ENCODE measurements around the gene LRTM2. TPM values are rescaled to one million over a fixed set of nuclear protein-coding genes. Genes with fewer than 3 reads are reported as not detected.

LRTM2 gene
- total RNA-seq, 1 experiment from 2014 or later, result not detected

DNA sequence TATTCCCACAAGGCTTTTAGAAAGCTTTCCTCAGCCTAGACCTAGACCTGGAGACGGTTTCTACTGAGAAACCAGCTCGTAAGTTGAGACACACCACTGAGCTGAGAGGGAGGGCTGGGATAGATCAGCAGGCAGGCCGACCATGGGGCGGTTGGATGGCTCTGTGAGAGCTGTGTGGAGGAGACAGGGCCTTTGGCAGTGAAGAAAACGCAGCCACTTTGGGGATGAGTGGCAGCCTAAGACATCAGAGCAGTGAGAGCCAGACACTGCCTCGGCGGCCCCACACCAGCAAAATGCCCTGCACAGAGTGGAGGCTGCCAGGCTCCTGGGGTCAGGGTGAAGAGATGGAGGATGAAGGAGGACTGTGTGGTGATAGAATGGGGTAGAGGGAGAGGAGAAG, 52.1 kb downstream of the LRTM2 start:
- H3K4me1 ChIP-seq (replicated peaks), result no peaks in the 10 kb centered on the region
- H3K27ac ChIP-seq, result no peak overlapping the region
- H3K9me3 ChIP-seq (replicated peaks), result peaks cover 5% of the 10 kb centered on the region; the same call in 1 of the 2 replicates
- H3K4me3 ChIP-seq, result no peak overlapping the region
- peaks cover 40% of the 10 kb centered on the region for H3K27me3 ChIP-seq (replicated peaks)
- no peaks in the 10 kb centered on the region for H3K36me3 ChIP-seq
- peak in 1 of 2 experiments; percentile 38 for DNase-seq (ENCODE audit: low read depth in 1 of 2, low spot score in 2 of 2)

GRCh38 chr12:1873531-1874510, 53.5 kb downstream of the LRTM2 start:
- H3K4me1 ChIP-seq (replicated peaks), result no peaks in the 10 kb centered on the region
- no peaks in the 10 kb centered on the region for H3K36me3 ChIP-seq
- no peak overlapping the region for H3K27ac ChIP-seq
- H3K4me3 ChIP-seq, result no peak overlapping the region
- peaks cover 32% of the 10 kb centered on the region for H3K27me3 ChIP-seq (replicated peaks)
- H3K9me3 ChIP-seq (replicated peaks), result no peaks in the 10 kb centered on the region
- no peak for DNase-seq (ENCODE audit: low read depth in 1 of 2, low spot score in 2 of 2)

- DNase-seq (ENCODE audit: low read depth in 1 of 2, low spot score in 2 of 2), result peak in 1 of 2 experiments; percentile 25
- H3K4me1 ChIP-seq (replicated peaks), result no peaks in the 10 kb centered on the region
- H3K27ac ChIP-seq, result no peak overlapping the region
- no peak overlapping the region for H3K4me3 ChIP-seq
- H3K9me3 ChIP-seq (replicated peaks), result no peaks in the 10 kb centered on the region
- peaks cover 37% of the 10 kb centered on the region for H3K27me3 ChIP-seq (replicated peaks)
- no peaks in the 10 kb centered on the region for H3K36me3 ChIP-seq
Observed at GRCh38 chr12:1875608-1876007, 55.2 kb downstream of the LRTM2 start.

GRCh38 chr12:1876086-1876485, 55.7 kb downstream of the LRTM2 start:
- no peak overlapping the region for H3K4me3 ChIP-seq
- H3K27ac ChIP-seq, result no peak overlapping the region
- H3K4me1 ChIP-seq (replicated peaks), result no peaks in the 10 kb centered on the region
- DNase-seq (ENCODE audit: low read depth in 1 of 2, low spot score in 2 of 2), result no peak
- no peaks in the 10 kb centered on the region for H3K36me3 ChIP-seq
- peaks cover 38% of the 10 kb centered on the region for H3K27me3 ChIP-seq (replicated peaks)
- H3K9me3 ChIP-seq (replicated peaks), result no peaks in the 10 kb centered on the region

GRCh38 chr12:1877169-1877878, 57.0 kb downstream of the LRTM2 start:
- Histone ChIP-seq H3K36me3 (no peaks in the 10 kb centered on the region), H3K27me3 (replicated peaks) (peaks cover 47% of the 10 kb centered on the region)

DNA sequence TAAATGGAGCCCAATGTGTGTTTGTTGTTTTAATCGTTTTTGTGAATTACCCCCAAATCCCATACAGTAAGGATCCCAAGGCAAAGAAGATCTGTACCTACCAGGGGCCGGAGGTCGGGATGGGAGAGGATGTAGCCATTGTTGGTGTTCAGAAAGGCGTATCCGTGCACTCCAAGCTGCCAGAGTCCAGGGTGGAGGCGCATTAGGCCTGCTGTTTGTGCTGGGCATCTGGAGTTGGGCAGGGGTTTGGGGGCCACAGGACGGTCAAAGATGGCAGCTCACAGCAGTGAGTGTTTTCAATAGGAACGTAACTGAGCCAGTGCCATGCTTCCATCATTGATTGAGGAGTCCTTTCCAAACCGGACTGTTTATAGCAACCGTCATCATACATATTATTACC, 57.8 kb downstream of the LRTM2 start:
- H3K36me3 ChIP-seq, result no peaks in the 10 kb centered on the region
- H3K4me1 ChIP-seq (replicated peaks), result no peaks in the 10 kb centered on the region
- H3K4me3 ChIP-seq, result no peak overlapping the region
- H3K9me3 ChIP-seq (replicated peaks), result no peaks in the 10 kb centered on the region
- no peak overlapping the region for H3K27ac ChIP-seq
- peaks cover 52% of the 10 kb centered on the region for H3K27me3 ChIP-seq (replicated peaks)
- no peak for DNase-seq (ENCODE audit: low read depth in 1 of 2, low spot score in 2 of 2)

More at GRCh38 chr12:1877169-1877878, 57.0 kb downstream of the LRTM2 start:
- no peaks in the 10 kb centered on the region for H3K9me3 ChIP-seq (replicated peaks)
- no peak overlapping the region for H3K27ac ChIP-seq
- no peak overlapping the region for H3K4me3 ChIP-seq
- DNase-seq (ENCODE audit: low read depth in 1 of 2, low spot score in 2 of 2), result no peak
- H3K4me1 ChIP-seq (replicated peaks), result no peaks in the 10 kb centered on the region

GRCh38 chr12:1878695-1879094, 58.3 kb downstream of the LRTM2 start:
- peaks cover 56% of the 10 kb centered on the region for H3K27me3 ChIP-seq (replicated peaks)
- DNase-seq (ENCODE audit: low read depth in 1 of 2, low spot score in 2 of 2), result peak in 1 of 2 experiments; percentile 36

DNA sequence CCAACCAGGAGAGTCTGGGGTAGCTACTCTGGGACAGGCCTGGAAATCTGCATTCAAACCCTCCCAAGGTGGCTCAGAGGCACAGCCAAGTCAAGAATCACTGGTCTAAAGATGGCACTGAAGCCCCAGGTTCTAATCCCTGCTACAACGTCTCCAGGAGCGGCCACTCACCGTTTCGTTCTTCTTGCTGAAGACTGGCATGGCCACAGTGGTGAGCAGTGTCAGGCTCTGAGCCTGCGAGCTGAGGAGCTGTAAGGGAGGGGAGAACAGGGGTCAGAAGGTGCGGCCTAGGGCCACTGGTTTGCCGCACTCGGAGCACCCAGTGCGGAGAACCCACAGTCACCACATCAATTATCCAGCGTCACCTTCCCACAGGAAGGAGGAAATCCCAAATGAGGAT, 59.3 kb downstream of the LRTM2 start:
- Histone ChIP-seq H3K36me3 (no peaks in the 10 kb centered on the region), H3K27ac (no peak overlapping the region), H3K4me1 (replicated peaks) (no peaks in the 10 kb centered on the region), H3K4me3 (no peak overlapping the region), H3K9me3 (replicated peaks) (no peaks in the 10 kb centered on the region), H3K27me3 (replicated peaks) (peaks cover 60% of the 10 kb centered on the region)
- DNase-seq (ENCODE audit: low read depth in 1 of 2, low spot score in 2 of 2), result peak in 1 of 2 experiments; percentile 34

More at GRCh38 chr12:1878695-1879094, 58.3 kb downstream of the LRTM2 start:
- no peak overlapping the region for H3K4me3 ChIP-seq
- no peaks in the 10 kb centered on the region for H3K4me1 ChIP-seq (replicated peaks)
- H3K9me3 ChIP-seq (replicated peaks), result no peaks in the 10 kb centered on the region
- H3K27ac ChIP-seq, result no peak overlapping the region
- H3K36me3 ChIP-seq, result no peaks in the 10 kb centered on the region

DNA sequence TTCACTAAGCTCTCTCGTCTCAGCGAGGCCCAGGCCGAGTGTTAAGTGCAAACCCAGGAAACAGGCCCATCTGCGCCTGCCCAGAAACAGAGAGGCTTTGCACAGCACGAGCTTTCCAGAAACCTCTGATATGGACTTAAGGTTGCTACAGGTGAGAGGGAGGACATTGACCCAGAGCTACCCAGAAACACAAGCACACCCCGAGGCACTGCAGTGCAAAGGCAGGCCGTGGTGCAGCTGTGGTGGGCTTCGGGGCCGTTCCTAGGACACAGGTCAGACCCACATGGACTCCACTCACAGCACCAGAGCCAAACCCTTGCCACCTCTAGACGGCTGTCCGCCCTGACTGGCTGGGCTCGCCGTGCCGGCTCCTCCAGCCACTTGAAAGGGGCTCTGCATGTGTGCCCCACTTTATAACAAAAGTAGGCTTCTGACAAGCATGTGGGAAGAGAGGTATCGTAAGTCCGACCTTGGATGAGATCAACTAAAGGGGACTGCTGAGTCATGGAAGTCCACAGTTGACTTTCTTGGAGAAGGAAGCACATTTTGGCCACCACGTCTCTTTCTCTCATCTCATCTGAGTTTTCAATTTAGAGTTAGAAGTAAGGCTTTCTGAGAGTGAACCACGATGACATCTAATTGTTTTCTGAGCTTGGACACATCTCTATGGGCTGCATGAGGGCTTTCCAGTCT, 59.9 kb downstream of the LRTM2 start:
- Histone ChIP-seq H3K4me1 (replicated peaks) (no peaks in the 10 kb centered on the region), H3K9me3 (replicated peaks) (no peaks in the 10 kb centered on the region), H3K4me3 (no peak overlapping the region), H3K27ac (no peak overlapping the region), H3K27me3 (replicated peaks) (peaks cover 63% of the 10 kb centered on the region), H3K36me3 (no peaks in the 10 kb centered on the region)
- peak in 1 of 2 experiments; percentile 29 for DNase-seq (ENCODE audit: low read depth in 1 of 2, low spot score in 2 of 2)

- no peaks in the 10 kb centered on the region for H3K9me3 ChIP-seq (replicated peaks)
- no peaks in the 10 kb centered on the region for H3K4me1 ChIP-seq (replicated peaks)
- DNase-seq (ENCODE audit: low read depth in 1 of 2, low spot score in 2 of 2), result no peak
- no peak overlapping the region for H3K27ac ChIP-seq
- peaks cover 65% of the 10 kb centered on the region for H3K27me3 ChIP-seq (replicated peaks)
- H3K4me3 ChIP-seq, result no peak overlapping the region
- H3K36me3 ChIP-seq, result no peaks in the 10 kb centered on the region
Observed at GRCh38 chr12:1880876-1881275, 60.5 kb downstream of the LRTM2 start.

- Histone ChIP-seq H3K4me3 (no peak overlapping the region), H3K36me3 (no peaks in the 10 kb centered on the region), H3K27me3 (replicated peaks) (peaks cover 60% of the 10 kb centered on the region), H3K4me1 (replicated peaks) (no peaks in the 10 kb centered on the region), H3K27ac (no peak overlapping the region), H3K9me3 (replicated peaks) (no peaks in the 10 kb centered on the region)
- no peak for DNase-seq (ENCODE audit: low read depth in 1 of 2, low spot score in 2 of 2)
Observed at GRCh38 chr12:1881301-1881700, 60.9 kb downstream of the LRTM2 start.

DNA sequence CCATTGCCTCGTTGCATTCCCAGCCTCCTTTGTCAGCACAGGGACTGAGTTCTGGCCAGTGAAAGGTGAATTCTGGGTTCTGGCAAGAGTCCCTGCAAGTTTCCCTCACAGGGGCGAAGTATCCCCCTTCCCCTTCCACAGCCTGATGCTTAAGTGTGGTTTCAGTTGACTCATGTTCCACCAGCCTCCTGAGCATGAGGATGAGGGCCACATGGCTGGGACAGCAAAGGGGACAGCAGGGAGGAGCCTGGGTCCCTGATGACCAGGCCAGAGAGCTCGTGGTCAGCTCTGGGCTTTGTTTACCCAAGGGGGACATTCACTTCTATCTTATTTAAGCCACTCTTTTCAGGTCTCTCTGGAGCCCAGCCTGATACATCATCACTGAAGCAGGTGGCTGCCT, 61.6 kb downstream of the LRTM2 start:
- H3K4me3 ChIP-seq, result no peak overlapping the region
- peaks cover 58% of the 10 kb centered on the region for H3K27me3 ChIP-seq (replicated peaks)

DNA sequence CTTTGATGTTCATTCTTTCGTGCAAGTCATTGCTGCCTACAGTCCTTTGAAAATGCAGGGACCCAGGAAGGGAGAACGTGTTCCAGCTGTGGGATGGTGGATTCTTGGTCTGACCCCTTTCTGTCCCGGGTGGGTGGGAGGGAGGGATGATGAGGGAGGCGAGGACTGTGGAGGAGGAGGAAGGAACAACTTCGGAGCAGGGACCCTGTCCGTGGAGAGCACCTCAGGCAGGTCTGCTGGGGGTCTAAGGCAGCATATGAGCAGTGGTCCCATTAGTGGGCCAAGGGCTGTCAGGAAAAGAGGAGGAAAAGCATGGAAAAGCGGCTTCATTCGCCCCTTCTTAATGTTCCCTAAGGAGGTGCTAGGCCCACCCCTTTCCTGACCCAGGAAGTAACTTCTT, 62.0 kb downstream of the LRTM2 start:
- Histone ChIP-seq H3K4me3 (no peak overlapping the region), H3K4me1 (replicated peaks) (no peaks in the 10 kb centered on the region), H3K27me3 (replicated peaks) (peaks cover 58% of the 10 kb centered on the region), H3K27ac (no peak overlapping the region), H3K9me3 (replicated peaks) (no peaks in the 10 kb centered on the region), H3K36me3 (no peaks in the 10 kb centered on the region)
- DNase-seq (ENCODE audit: low read depth in 1 of 2, low spot score in 2 of 2), result no peak

More for the DNA sequence above, 61.6 kb downstream of the LRTM2 start:
- Histone ChIP-seq H3K4me1 (replicated peaks) (no peaks in the 10 kb centered on the region), H3K27ac (no peak overlapping the region), H3K36me3 (no peaks in the 10 kb centered on the region), H3K9me3 (replicated peaks) (no peaks in the 10 kb centered on the region)
- no peak for DNase-seq (ENCODE audit: low read depth in 1 of 2, low spot score in 2 of 2)

All from SJSA1 (cell line).